Fibroblast of lung (primary cell): Measurements from ENCODE around the gene CSPG5. TPM values are rescaled to one million over a fixed set of nuclear protein-coding genes. Genes with fewer than 3 reads are reported as not detected.

Experiments used
- DNase-seq, 2 donors: peaks; one replicate each; pipeline versions ENCODE4 v3.0.0 to v3.0.0-alpha.2; 2010; ENCODE audit warnings: low read depth in 2 of 2
- H2AFZ ChIP-seq: 2 replicates; pipeline ENCODE4 v1.5.1; 2012; ENCODE audit warnings: low read length, control low read depth, inconsistent platforms
- H3K27ac ChIP-seq: 2 replicates; pipeline ENCODE4 v1.5.1; 2011; ENCODE audit warnings: low read length, control low read depth; ENCODE audit not compliant: insufficient read depth
- H3K27me3 ChIP-seq: 2 replicates; pipeline ENCODE4 v1.5.1; 2011; ENCODE audit warnings: mild to moderate bottlenecking, low read length; ENCODE audit not compliant: control insufficient read depth, insufficient read depth
- H3K36me3 ChIP-seq: 2 replicates; pipeline ENCODE4 v1.5.1; 2011; ENCODE audit warnings: low read length; ENCODE audit not compliant: control insufficient read depth, insufficient read depth
- H3K4me1 ChIP-seq: 2 replicates; pipeline ENCODE4 v1.5.1; 2011; ENCODE audit warnings: low read length; ENCODE audit not compliant: control insufficient read depth, insufficient read depth; ENCODE audit errors: extremely low read depth
- H3K4me2 ChIP-seq: 2 replicates; pipeline ENCODE4 v1.5.1; 2011; ENCODE audit warnings: low read length, control low read depth; ENCODE audit not compliant: insufficient read depth; ENCODE audit errors: extremely low read depth
- H3K4me3 ChIP-seq, 4 experiments: fragments of 200-600 bp in 1 of 4; sonication (generic) in 1 of 4; replicated peaks in 1 of 4; 2 replicates each; pipeline ENCODE4 v1.5.1; 2011 to 2016; ENCODE audit warnings: low read length in 4 of 4, low read depth in 3 of 4, mild to moderate bottlenecking in 3 of 4, control low read depth in 2 of 4, inconsistent platforms in 1 of 4, mixed read lengths in 1 of 4; ENCODE audit not compliant: insufficient read depth in 1 of 4; ENCODE audit errors: control extremely low read depth in 1 of 4
- H3K79me2 ChIP-seq: 2 replicates; pipeline ENCODE4 v1.5.1; 2012; ENCODE audit warnings: mild to moderate bottlenecking, low read length, inconsistent platforms; ENCODE audit not compliant: control insufficient read depth, insufficient read depth
- H3K9ac ChIP-seq: 2 replicates; pipeline ENCODE4 v1.5.1; 2011; ENCODE audit warnings: mild to moderate bottlenecking, low read length, control low read depth; ENCODE audit not compliant: insufficient read depth
- H3K9me3 ChIP-seq: 2 replicates; pipeline ENCODE4 v1.5.1; 2012; ENCODE audit warnings: low read depth, low read length; ENCODE audit not compliant: control insufficient read depth, insufficient read depth
- H4K20me1 ChIP-seq: 2 replicates; pipeline ENCODE4 v1.5.1; 2011; ENCODE audit warnings: low read length; ENCODE audit not compliant: control insufficient read depth, insufficient read depth; ENCODE audit errors: extremely low read depth
- EZH2 ChIP-seq: IDR thresholded peaks from 2 replicates; pipeline ENCODE4 v1.5.1; 2012; ENCODE audit warnings: low read length, control low read depth, mild to moderate bottlenecking; ENCODE audit errors: missing control alignments
- polyA plus RNA-seq, 2 donors: library from polyadenylated mRNA; depleted of rRNA in 1 of 2; stranded (reverse) in 1 of 2; unstranded in 1 of 2; fragments of >200 nt; gene quantifications; 2 replicates each; pipeline ENCODE4 v1.2.1, GENCODE V29; 2011 to 2012; ENCODE audit warnings: missing spikeins in 1 of 2
- total RNA-seq: library from RNA; depleted of rRNA; stranded (reverse); fragments of >200 nt; gene quantifications from 2 replicates; pipeline ENCODE4 v1.2.1, GENCODE V29; 2014
- TF ChIP-seq, protein P1 (sequence below), 2 donors: IDR thresholded peaks in 1 of 2; conservative IDR thresholded peaks in 1 of 2; 1 replicate in 1 of 2; 2 replicates in 1 of 2; pipeline ENCODE4 v1.5.1; 2011 to 2012; ENCODE audit warnings: low read length in 2 of 2, control low read depth in 1 of 2, inconsistent platforms in 1 of 2, low read depth in 1 of 2, mild to moderate bottlenecking in 1 of 2

CSPG5 gene
- total and polyA plus RNA-seq, 2 donors (not counting 1 experiment from before 2014, with no cell fraction given): 0.17 TPM; not detected in 1

DNA sequence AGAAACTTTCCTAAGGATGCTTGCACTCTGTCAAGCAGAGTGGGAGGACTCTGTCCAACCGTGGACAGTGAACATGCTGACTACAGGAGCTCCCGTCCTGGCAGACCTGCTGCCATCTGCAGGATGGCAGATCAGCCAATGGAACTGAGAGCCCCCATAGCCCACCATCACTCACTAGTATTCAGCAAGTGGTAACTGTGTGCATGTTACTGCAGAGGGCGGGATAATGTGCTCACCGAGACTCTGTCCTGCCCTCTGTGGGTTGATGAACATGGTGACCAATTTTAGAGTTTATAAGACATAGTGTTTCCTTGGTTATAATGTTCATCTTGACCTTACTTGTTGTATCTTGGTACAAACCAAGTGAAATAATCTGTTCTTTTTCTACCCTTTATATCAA is 11.5 kb downstream of the CSPG5 start:
- H3K36me3 ChIP-seq: no peaks in the 10 kb centered on the region
- no peaks in the 10 kb centered on the region for H4K20me1 ChIP-seq
- no peaks in the 10 kb centered on the region for H3K4me1 ChIP-seq
- no peaks in the 10 kb centered on the region for H3K79me2 ChIP-seq
- TF ChIP-seq EZH2: no peak
- TF ChIP-seq, protein P1, sequence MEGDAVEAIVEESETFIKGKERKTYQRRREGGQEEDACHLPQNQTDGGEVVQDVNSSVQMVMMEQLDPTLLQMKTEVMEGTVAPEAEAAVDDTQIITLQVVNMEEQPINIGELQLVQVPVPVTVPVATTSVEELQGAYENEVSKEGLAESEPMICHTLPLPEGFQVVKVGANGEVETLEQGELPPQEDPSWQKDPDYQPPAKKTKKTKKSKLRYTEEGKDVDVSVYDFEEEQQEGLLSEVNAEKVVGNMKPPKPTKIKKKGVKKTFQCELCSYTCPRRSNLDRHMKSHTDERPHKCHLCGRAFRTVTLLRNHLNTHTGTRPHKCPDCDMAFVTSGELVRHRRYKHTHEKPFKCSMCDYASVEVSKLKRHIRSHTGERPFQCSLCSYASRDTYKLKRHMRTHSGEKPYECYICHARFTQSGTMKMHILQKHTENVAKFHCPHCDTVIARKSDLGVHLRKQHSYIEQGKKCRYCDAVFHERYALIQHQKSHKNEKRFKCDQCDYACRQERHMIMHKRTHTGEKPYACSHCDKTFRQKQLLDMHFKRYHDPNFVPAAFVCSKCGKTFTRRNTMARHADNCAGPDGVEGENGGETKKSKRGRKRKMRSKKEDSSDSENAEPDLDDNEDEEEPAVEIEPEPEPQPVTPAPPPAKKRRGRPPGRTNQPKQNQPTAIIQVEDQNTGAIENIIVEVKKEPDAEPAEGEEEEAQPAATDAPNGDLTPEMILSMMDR (conservative IDR thresholded peaks at IDR 0.05 in 1 of 2, IDR thresholded peaks at IDR 0.05 in 1 of 2; ENCODE audit: low read depth in 1 of 2, low read length in 2 of 2): no peak
- no peaks in the 10 kb centered on the region for H3K9me3 ChIP-seq
- H3K27me3 ChIP-seq: peaks cover 10% of the 10 kb centered on the region
- H3K4me3 ChIP-seq: no peak overlapping the region
- no peak overlapping the region for H3K9ac ChIP-seq
- no peak overlapping the region for H3K27ac ChIP-seq
- no peak overlapping the region for H3K4me2 ChIP-seq
- H2AFZ ChIP-seq: no peak overlapping the region
- no peak for DNase-seq

- Histone ChIP-seq H3K4me1 (no peaks in the 10 kb centered on the region), H3K36me3 (no peaks in the 10 kb centered on the region), H3K9ac (no peak overlapping the region), H3K79me2 (no peaks in the 10 kb centered on the region), H3K27ac (no peak overlapping the region), H3K4me2 (no peak overlapping the region), H2AFZ (no peak overlapping the region), H4K20me1 (no peaks in the 10 kb centered on the region), H3K4me3 (no peak overlapping the region), H3K9me3 (no peaks in the 10 kb centered on the region), H3K27me3 (peaks cover 8% of the 10 kb centered on the region)
- DNase-seq: no peak
- TF ChIP-seq, protein P1 (conservative IDR thresholded peaks at IDR 0.05 in 1 of 2, IDR thresholded peaks at IDR 0.05 in 1 of 2; ENCODE audit: low read depth in 1 of 2, low read length in 2 of 2): no peak
- no peak for TF ChIP-seq EZH2
Observed at GRCh38 chr3:47566667-47567066, 12.0 kb downstream of the CSPG5 start.

DNA sequence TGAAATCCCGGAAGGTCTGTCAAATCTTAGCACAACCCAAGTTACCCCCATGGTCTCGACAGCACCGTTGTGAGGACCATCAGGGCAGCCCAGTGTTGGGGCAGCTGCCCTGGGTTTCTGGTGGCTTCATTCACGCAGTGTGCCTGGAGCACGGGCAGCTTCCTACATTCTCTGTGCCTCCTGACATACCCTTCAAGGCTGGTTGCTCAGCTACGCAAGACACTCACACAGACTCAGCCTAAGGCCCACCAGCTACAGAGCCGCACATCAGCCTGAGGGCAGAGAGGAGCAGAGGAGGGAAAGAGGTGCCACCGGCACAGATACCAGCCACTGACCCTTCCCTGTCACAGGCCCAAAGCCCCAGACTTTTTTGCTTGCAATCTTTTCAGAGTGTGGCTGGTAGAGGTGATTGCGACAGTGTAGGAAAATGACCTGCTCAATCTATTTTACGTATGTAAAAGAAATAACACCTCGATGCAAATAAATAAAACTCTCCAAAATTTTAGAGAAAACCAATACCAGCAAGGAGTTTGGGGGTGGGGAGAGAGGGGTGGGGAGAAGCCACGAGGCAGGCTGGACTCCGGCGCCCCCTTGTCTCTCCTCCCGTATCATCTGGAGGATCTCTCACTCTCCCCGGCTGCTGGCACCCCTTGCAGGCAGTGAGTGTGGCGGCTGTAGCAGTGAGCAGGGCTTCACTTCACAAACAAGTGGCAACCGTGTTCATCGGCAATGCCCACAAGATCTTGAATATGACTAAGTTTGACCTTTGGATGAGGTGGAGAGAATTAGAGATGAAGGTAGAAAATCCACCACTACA is 12.7 kb downstream of the CSPG5 start:
- no peak overlapping the region for H3K9ac ChIP-seq
- DNase-seq: no peak
- H3K4me2 ChIP-seq: no peak overlapping the region
- no peaks in the 10 kb centered on the region for H3K36me3 ChIP-seq
- H3K4me3 ChIP-seq: no peak overlapping the region
- no peaks in the 10 kb centered on the region for H3K79me2 ChIP-seq
- no peak overlapping the region for H3K27ac ChIP-seq
- TF ChIP-seq, protein P1 (conservative IDR thresholded peaks at IDR 0.05 in 1 of 2, IDR thresholded peaks at IDR 0.05 in 1 of 2; ENCODE audit: low read depth in 1 of 2, low read length in 2 of 2): no peak
- no peak for TF ChIP-seq EZH2
- no peaks in the 10 kb centered on the region for H3K4me1 ChIP-seq
- peaks cover 8% of the 10 kb centered on the region for H3K27me3 ChIP-seq
- H3K9me3 ChIP-seq: no peaks in the 10 kb centered on the region
- no peaks in the 10 kb centered on the region for H4K20me1 ChIP-seq
- no peak overlapping the region for H2AFZ ChIP-seq
